CD4-positive, alpha-beta T cell (primary cell): ENCODE data around the gene RBM19. TPM values are rescaled to one million over a fixed set of nuclear protein-coding genes. Genes with fewer than 3 reads are reported as not detected.

Experiments
- ATAC-seq: fragments of 200-7000 bp; cut with Tn5 transposase; one replicate; pipeline ENCODE4 v1.10.0; 2022; ENCODE audit warnings: mild to moderate bottlenecking; ENCODE audit not compliant: poor library complexity
- CTCF ChIA-PET: fragments of 350-600 bp; sonication (Branson Sonifier 250); formaldehyde crosslinking; loops from one replicate; lab custom pipeline; 2021; ENCODE audit warnings: antibody characterized with exemption, inconsistent platforms; lab: Charles Lee
- POLR2A ChIA-PET: fragments of 350-600 bp; sonication (Branson Sonifier 250); formaldehyde crosslinking; loops from one replicate; lab custom pipeline; 2021; ENCODE audit warnings: antibody characterized with exemption, inconsistent platforms; lab: Charles Lee
- DNase-seq, 14 experiments: peaks; one replicate each; pipeline ENCODE4 v3.0.0-alpha.2; 2013 to 2020; ENCODE audit warnings: mixed read lengths in 2 of 14
- H3K27ac ChIP-seq, 2 donors: one replicate each; pipeline versions ENCODE4 v1.5.1 to v1.7.0; 2013; ENCODE audit warnings: low read length in 2 of 2, low read depth in 1 of 2, mild to moderate bottlenecking in 1 of 2
- H3K27me3 ChIP-seq, 2 experiments: 1 replicate in 1 of 2; 2 replicates in 1 of 2; pipeline versions ENCODE4 v1.6.1 to v1.7.0; 2013; ENCODE audit warnings: low read length in 2 of 2, control low read depth in 1 of 2, mild to moderate bottlenecking in 1 of 2, moderate library complexity in 1 of 2; ENCODE audit not compliant: insufficient read depth in 2 of 2, control insufficient read depth in 1 of 2
- H3K36me3 ChIP-seq: one replicate; pipeline ENCODE4 v1.6.1; 2013; ENCODE audit warnings: low read length, control low read depth; ENCODE audit not compliant: insufficient read depth
- H3K4me1 ChIP-seq: one replicate; pipeline ENCODE4 v1.6.1; 2013; ENCODE audit warnings: low read length, control low read depth; ENCODE audit not compliant: insufficient read depth
- H3K4me3 ChIP-seq: one replicate; pipeline ENCODE4 v1.5.1; 2013; ENCODE audit warnings: mild to moderate bottlenecking, low read length, moderate library complexity
- H3K9me3 ChIP-seq, 2 experiments: 1 replicate in 1 of 2; 2 replicates in 1 of 2; pipeline versions ENCODE4 v1.6.1 to v1.7.0; 2013; ENCODE audit warnings: low read length in 2 of 2, mild to moderate bottlenecking in 2 of 2, control low read depth in 1 of 2, moderate library complexity in 1 of 2; ENCODE audit not compliant: control insufficient read depth in 1 of 2, insufficient read depth in 1 of 2
- H3K27ac Mint-ChIP-seq: one replicate; pipeline ENCODE4 v1.8.0; 2020; ENCODE audit warnings: mixed read lengths
- H3K27me3 Mint-ChIP-seq: one replicate; pipeline ENCODE4 v1.8.0; 2021; ENCODE audit warnings: mixed read lengths
- H3K36me3 Mint-ChIP-seq: one replicate; pipeline ENCODE4 v1.8.0; 2021; ENCODE audit warnings: low read depth, mixed read lengths
- H3K4me1 Mint-ChIP-seq: one replicate; pipeline ENCODE4 v1.8.0; 2021; ENCODE audit warnings: low read depth, mixed read lengths
- H3K4me3 Mint-ChIP-seq: one replicate; pipeline ENCODE4 v1.8.0; 2020; ENCODE audit warnings: mild to moderate bottlenecking, mixed read lengths
- H3K9me3 Mint-ChIP-seq: one replicate; pipeline ENCODE4 v1.8.0; 2020; ENCODE audit warnings: mixed read lengths
- intact Hi-C, 2 experiments: fragments of 100-400 bp; cut with DNase I in 1 of 2; cut with micrococcal nuclease in 1 of 2; formaldehyde crosslinking; loops; one replicate each; pipeline versions ENCODE4 v1.15.1 to v1.9.0; 2023 to 2025; cut with DNase I, micrococcal nuclease
- total RNA-seq, 174 experiments: library from RNA in 2 of 174; stranded (reverse) in 2 of 174; gene quantifications; one replicate each; pipeline ENCODE4 v1.2.3 and lab custom pipeline; 2021 to 2026
- TF ChIP-seq, protein P1 (sequence below): fragments of 200-600 bp; IDR thresholded peaks from one replicate; pipeline ENCODE4 v1.8.0; 2022; ENCODE audit warnings: antibody characterized with exemption, mild to moderate bottlenecking

RBM19 gene
- total RNA-seq, 2 experiments from 2014 or later: 57.1 to 58.5 TPM

DNA sequence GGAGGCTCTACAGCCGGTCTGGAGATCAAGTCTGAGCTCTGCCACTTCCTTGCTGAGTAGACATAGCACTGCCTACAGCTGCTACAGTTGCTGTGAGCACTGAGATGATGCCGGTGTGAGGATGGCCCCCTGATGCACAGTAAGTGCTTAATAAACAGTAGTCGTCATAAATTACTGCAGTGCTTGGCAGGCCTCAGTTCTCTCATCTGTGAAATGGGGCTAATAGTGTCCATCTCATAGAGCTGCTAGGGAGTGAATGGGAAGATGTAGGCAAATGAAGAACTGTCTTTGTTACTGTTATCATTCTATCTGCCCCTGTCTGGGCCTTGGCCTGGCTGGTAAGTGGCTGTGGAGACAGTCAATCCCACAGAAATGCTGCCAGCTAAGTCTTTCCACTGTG lies 124.3 kb downstream of the RBM19 start:
- Histone ChIP-seq H3K36me3 (peaks cover 26% of the 10 kb centered on the region), H3K4me3 (no peak overlapping the region), H3K27me3 (no peaks in the 10 kb centered on the region), H3K9me3 (no peaks in the 10 kb centered on the region), H3K4me1 (no peaks in the 10 kb centered on the region), H3K27ac (no peak overlapping the region)
- TF ChIP-seq, protein P1, sequence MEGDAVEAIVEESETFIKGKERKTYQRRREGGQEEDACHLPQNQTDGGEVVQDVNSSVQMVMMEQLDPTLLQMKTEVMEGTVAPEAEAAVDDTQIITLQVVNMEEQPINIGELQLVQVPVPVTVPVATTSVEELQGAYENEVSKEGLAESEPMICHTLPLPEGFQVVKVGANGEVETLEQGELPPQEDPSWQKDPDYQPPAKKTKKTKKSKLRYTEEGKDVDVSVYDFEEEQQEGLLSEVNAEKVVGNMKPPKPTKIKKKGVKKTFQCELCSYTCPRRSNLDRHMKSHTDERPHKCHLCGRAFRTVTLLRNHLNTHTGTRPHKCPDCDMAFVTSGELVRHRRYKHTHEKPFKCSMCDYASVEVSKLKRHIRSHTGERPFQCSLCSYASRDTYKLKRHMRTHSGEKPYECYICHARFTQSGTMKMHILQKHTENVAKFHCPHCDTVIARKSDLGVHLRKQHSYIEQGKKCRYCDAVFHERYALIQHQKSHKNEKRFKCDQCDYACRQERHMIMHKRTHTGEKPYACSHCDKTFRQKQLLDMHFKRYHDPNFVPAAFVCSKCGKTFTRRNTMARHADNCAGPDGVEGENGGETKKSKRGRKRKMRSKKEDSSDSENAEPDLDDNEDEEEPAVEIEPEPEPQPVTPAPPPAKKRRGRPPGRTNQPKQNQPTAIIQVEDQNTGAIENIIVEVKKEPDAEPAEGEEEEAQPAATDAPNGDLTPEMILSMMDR: no peak
- no peak overlapping the region for H3K27ac Mint-ChIP-seq
- no peaks in the 10 kb centered on the region for H3K4me1 Mint-ChIP-seq
- no peaks in the 10 kb centered on the region for H3K27me3 Mint-ChIP-seq
- no peak for DNase-seq
- H3K36me3 Mint-ChIP-seq: peaks cover 77% of the 10 kb centered on the region
- CTCF ChIA-PET: no interaction called here
- intact Hi-C loops: no loop called here
- POLR2A ChIA-PET: no interaction called here
- no peak overlapping the region for H3K4me3 Mint-ChIP-seq
- H3K9me3 Mint-ChIP-seq: no peaks in the 10 kb centered on the region
- no peak for ATAC-seq

DNA sequence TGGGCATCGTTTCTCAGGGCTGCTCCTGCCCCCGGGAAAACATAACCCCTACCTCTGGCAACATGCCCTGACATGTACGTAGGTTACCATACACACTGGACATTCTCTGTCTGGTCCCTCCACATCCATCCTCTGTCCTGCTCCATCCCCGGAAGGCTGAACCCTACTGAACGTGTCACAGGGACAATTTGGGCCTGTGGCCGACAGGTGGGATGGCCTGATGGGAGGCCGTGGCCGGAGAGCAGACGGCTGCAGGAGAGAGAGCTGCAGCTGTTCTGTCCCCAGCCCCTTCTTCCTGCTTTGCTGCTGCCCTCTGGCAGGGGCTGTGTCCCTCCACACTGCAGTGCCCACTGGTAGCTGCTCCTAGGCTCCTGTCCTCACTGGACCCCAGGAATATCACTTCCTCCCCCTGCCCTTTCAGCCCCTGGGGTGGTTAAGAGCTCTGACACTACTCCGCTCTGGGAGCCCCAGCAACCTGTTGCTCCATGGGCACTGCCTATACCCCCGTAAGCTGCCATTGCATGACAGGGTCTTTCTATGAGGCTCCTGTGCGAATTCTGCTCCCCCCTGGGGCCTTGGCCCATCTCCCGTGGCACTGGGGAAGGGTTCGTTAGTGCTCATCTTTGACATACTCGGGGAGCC lies 125.6 kb downstream of the RBM19 start:
- Mint-ChIP-seq H3K4me1 (no peaks in the 10 kb centered on the region), H3K9me3 (no peaks in the 10 kb centered on the region), H3K36me3 (peaks cover 69% of the 10 kb centered on the region), H3K4me3 (no peak overlapping the region), H3K27me3 (no peaks in the 10 kb centered on the region), H3K27ac (no peak overlapping the region)
- no peak for DNase-seq
- CTCF ChIA-PET: no interaction called here
- no peak overlapping the region for H3K4me3 ChIP-seq
- no peak overlapping the region for H3K27ac ChIP-seq
- intact Hi-C loops: no loop called here
- H3K9me3 ChIP-seq: no peaks in the 10 kb centered on the region
- no peaks in the 10 kb centered on the region for H3K4me1 ChIP-seq
- TF ChIP-seq, protein P1: no peak
- POLR2A ChIA-PET: no interaction called here
- ATAC-seq: no peak
- peaks cover 18% of the 10 kb centered on the region for H3K36me3 ChIP-seq
- H3K27me3 ChIP-seq: no peaks in the 10 kb centered on the region

DNA sequence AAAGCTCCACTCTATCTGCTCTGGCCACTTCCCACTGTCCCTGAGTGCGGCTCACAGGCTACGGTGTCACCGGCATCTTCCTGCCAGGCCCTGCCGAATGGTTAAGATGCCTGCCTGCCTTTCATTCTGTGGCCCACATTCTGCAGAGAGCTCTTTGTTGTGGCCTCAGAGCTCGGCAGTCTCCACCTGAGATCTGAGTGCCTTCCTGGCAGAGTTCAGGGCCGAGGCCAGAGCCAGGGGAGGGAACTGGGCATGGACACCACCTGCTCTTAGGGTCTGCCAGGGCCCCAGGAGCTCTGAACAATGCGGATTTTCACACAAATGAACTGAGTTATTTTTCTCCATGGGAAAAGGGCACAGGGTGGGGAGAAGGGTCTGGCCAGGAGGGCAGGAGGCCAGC lies 127.2 kb downstream of the RBM19 start:
- Histone ChIP-seq H3K36me3 (peaks cover 12% of the 10 kb centered on the region), H3K4me1 (no peaks in the 10 kb centered on the region), H3K4me3 (no peak overlapping the region), H3K27ac (no peak overlapping the region), H3K9me3 (no peaks in the 10 kb centered on the region), H3K27me3 (no peaks in the 10 kb centered on the region)
- DNase-seq (no peak), ATAC-seq (no peak)
- intact Hi-C loops: no loop called here
- H3K36me3 Mint-ChIP-seq: peaks cover 56% of the 10 kb centered on the region
- H3K4me3 Mint-ChIP-seq: no peak overlapping the region
- TF ChIP-seq, protein P1: no peak
- H3K27ac Mint-ChIP-seq: no peak overlapping the region
- no peaks in the 10 kb centered on the region for H3K4me1 Mint-ChIP-seq
- POLR2A ChIA-PET: no interaction called here
- no peaks in the 10 kb centered on the region for H3K27me3 Mint-ChIP-seq
- CTCF ChIA-PET: no interaction called here
- H3K9me3 Mint-ChIP-seq: no peaks in the 10 kb centered on the region
